K562 (cell line): Measurements from ENCODE around the gene LGALS3. TPM values are rescaled to one million over a fixed set of nuclear protein-coding genes. Genes with fewer than 3 reads are reported as not detected.

ENCODE experiments used
- BCLAF1 ChIP-seq, 2 experiments: fragments of 450-650 bp in 1 of 2; IDR thresholded peaks; 2 replicates each; pipeline ENCODE4 v1.6.1; 2011 to 2017; ENCODE audit warnings: low read depth in 2 of 2, antibody characterized with exemption in 1 of 2, borderline replicate concordance in 1 of 2, low read length in 1 of 2, mild to moderate bottlenecking in 1 of 2, mixed read lengths in 1 of 2; ENCODE audit not compliant: control insufficient read depth in 1 of 2
- CBFB ChIP-seq: sonication (generic); formaldehyde crosslinking; IDR thresholded peaks from 2 replicates; pipeline ENCODE4 v1.4.0; 2020; ENCODE audit warnings: mild to moderate bottlenecking, missing genetic modification reagents
- CBX8 ChIP-seq: fragments of 200-600 bp; sonication (generic); IDR thresholded peaks from 2 replicates; pipeline ENCODE4 v1.6.1; 2012; ENCODE audit warnings: borderline replicate concordance, mixed run types, low read depth, mild to moderate bottlenecking, moderate library complexity, mixed read lengths, low read length, control low read depth, inconsistent platforms; ENCODE audit not compliant: poor library complexity, severe bottlenecking; ENCODE audit errors: extremely low read depth
- CEBPB ChIP-seq: fragments of 450-650 bp; IDR thresholded peaks from 2 replicates; pipeline ENCODE4 v1.6.1; 2016; ENCODE audit warnings: missing genetic modification characterization, missing compliant biosample characterization
- EGR1 ChIP-seq: fragments of 450-650 bp; conservative IDR thresholded peaks from 2 replicates; pipeline ENCODE4 v1.6.1; 2017; ENCODE audit warnings: mild to moderate bottlenecking
- ELF2 ChIP-seq: fragments of 250-450 bp; sonication (Bioruptor Pico); IDR thresholded peaks from 2 replicates; pipeline ENCODE4 v1.5.0; 2021; ENCODE audit warnings: mild to moderate bottlenecking
- FOXM1 ChIP-seq, 2 experiments: fragments of 450-650 bp in 1 of 2; sonication (generic) in 1 of 2; formaldehyde crosslinking in 1 of 2; IDR thresholded peaks; 2 replicates each; pipeline versions ENCODE4 v1.6.1 to v1.9.0; 2017 to 2022; ENCODE audit warnings: low read depth in 2 of 2, mild to moderate bottlenecking in 2 of 2, missing genetic modification reagents in 1 of 2, moderate library complexity in 1 of 2
- GTF3C2 ChIP-seq: IDR thresholded peaks from 3 replicates; pipeline ENCODE4 v1.6.1; 2011; ENCODE audit warnings: borderline replicate concordance, mild to moderate bottlenecking, moderate library complexity; ENCODE audit not compliant: insufficient read length; ENCODE audit errors: extremely low read depth
- KDM2B ChIP-seq: fragments of 250-450 bp; sonication (Bioruptor Pico); IDR thresholded peaks from 2 replicates; pipeline ENCODE4 v1.8.0; 2021; ENCODE audit warnings: mild to moderate bottlenecking, moderate library complexity
- MCM7 ChIP-seq, 2 experiments: fragments of 450-650 bp; IDR thresholded peaks; 2 replicates each; pipeline ENCODE4 v1.6.1; 2016 to 2018
- PHTF2 ChIP-seq: fragments of 250-450 bp; sonication (Bioruptor Pico); IDR thresholded peaks from 2 replicates; pipeline ENCODE4 v1.5.0; 2021; ENCODE audit warnings: mild to moderate bottlenecking
- POLR3A ChIP-seq: IDR thresholded peaks from 2 replicates; pipeline ENCODE4 v1.6.1; 2011; ENCODE audit warnings: borderline replicate concordance, mild to moderate bottlenecking, moderate library complexity; ENCODE audit not compliant: insufficient read length, insufficient read depth; ENCODE audit errors: extremely low read depth
- RBFOX2 ChIP-seq: fragments of 200-400 bp; formaldehyde crosslinking; IDR thresholded peaks from 2 replicates; pipeline ENCODE4 v1.6.1; 2017; ENCODE audit warnings: low read depth, mild to moderate bottlenecking, low read length, moderate library complexity
- RCOR1 ChIP-seq, 2 experiments: IDR thresholded peaks; 2 replicates each; pipeline ENCODE4 v1.6.1; 2012; ENCODE audit warnings: low read depth in 2 of 2, low read length in 2 of 2, borderline replicate concordance in 1 of 2, improper control_type of control experiment in 1 of 2
- SNAPC5 ChIP-seq: fragments of 250-450 bp; sonication (Bioruptor Pico); IDR thresholded peaks from 2 replicates; pipeline ENCODE4 v1.8.0; 2021; ENCODE audit warnings: moderate library complexity, mild to moderate bottlenecking, inconsistent platforms
- YY1 ChIP-seq, 3 experiments: IDR thresholded peaks; 2 replicates each; pipeline ENCODE4 v1.6.1; 2011; ENCODE audit warnings: low read length in 2 of 3, mild to moderate bottlenecking in 2 of 3, moderate library complexity in 2 of 3, borderline replicate concordance in 1 of 3, control low read depth in 1 of 3, low read depth in 1 of 3; ENCODE audit not compliant: insufficient read depth in 3 of 3, insufficient replicate concordance in 2 of 3, control insufficient read depth in 1 of 3, insufficient read length in 1 of 3; ENCODE audit errors: extremely low read depth in 1 of 3
- ZBTB9 ChIP-seq: fragments of 450-650 bp; formaldehyde crosslinking; IDR thresholded peaks from 2 replicates; pipeline ENCODE4 v1.4.0; 2020; ENCODE audit warnings: mild to moderate bottlenecking, moderate library complexity
- ZNF41 ChIP-seq: fragments of 250-450 bp; sonication (Bioruptor Pico); conservative IDR thresholded peaks from 2 replicates; pipeline ENCODE4 v1.4.0; 2020; ENCODE audit warnings: mild to moderate bottlenecking
- polyA plus RNA-seq, 8 experiments: library from polyadenylated mRNA; depleted of rRNA in 4 of 8; stranded (reverse) in 5 of 8; unstranded in 3 of 8; fragments of >200 nt; fragmentation: Nextera tagmentation in 2 of 8; fragmentation: Illumina TruSeq in 1 of 8; extraction: Ambion mirVana in 2 of 8; extraction: Trizol in 1 of 8; gene quantifications; 2 replicates each; pipeline versions ENCODE4 v1.2.1 to v1.2.3, GENCODE V29; 2011 to 2014; ENCODE audit warnings: inconsistent platforms in 1 of 8, missing spikeins in 1 of 8
- total RNA-seq, 7 experiments: library from RNA; depleted of rRNA in 6 of 7; stranded (reverse); fragments of >200 nt in 6 of 7; fragmentation: Illumina TruSeq in 2 of 7; extraction: Trizol in 2 of 7; gene quantifications; 2 replicates each; pipeline versions ENCODE4 v1.2.1 to v1.2.3, GENCODE V29; 2011 to 2021; ENCODE audit warnings: low replicate concordance in 1 of 7

LGALS3 gene
- total and polyA plus RNA-seq, 9 of the 15 experiments (the other 6 are each of a cell fraction or from before 2014, with no cell fraction given), result 0.04 to 1.9 (median 1.1) TPM

- no peak for TF ChIP-seq GTF3C2
- TF ChIP-seq FOXM1 (IDR thresholded peaks at IDR 0.05; ENCODE audit: low read depth), result peak; percentile 59
- TF ChIP-seq FOXM1 (CRISPR knock-in tag; IDR thresholded peaks at IDR 0.05; ENCODE audit: low read depth), result no peak
- TF ChIP-seq RBFOX2, result peak; percentile 57
- TF ChIP-seq CBX8, result no peak
- TF ChIP-seq YY1 (IDR thresholded peaks at IDR 0.05; ENCODE audit: borderline replicate concordance in 1 of 3, control insufficient read depth in 1 of 3, extremely low read depth in 1 of 3, insufficient read depth in 3 of 3, insufficient read length in 1 of 3, insufficient replicate concordance in 2 of 3, low read depth in 1 of 3, low read length in 2 of 3), result peak in 2 of 3 experiments; percentile 49 to 84
- TF ChIP-seq RCOR1 (IDR thresholded peaks at IDR 0.05; ENCODE audit: borderline replicate concordance in 1 of 2, low read depth in 2 of 2, low read length in 2 of 2), result peak in 1 of 2 experiments; percentile 25; a peak in 1 of 4 replicates
- TF ChIP-seq POLR3A, result no peak
- TF ChIP-seq BCLAF1 (IDR thresholded peaks at IDR 0.05; ENCODE audit: borderline replicate concordance in 1 of 2, control insufficient read depth in 1 of 2, low read depth in 2 of 2, low read length in 1 of 2), result no peak
- TF ChIP-seq ELF2, result no peak
- no peak for TF ChIP-seq EGR1
- TF ChIP-seq ZNF41 (CRISPR knock-in tag), result no peak
- TF ChIP-seq MCM7 (IDR thresholded peaks at IDR 0.05), result no peak
- TF ChIP-seq CBFB (CRISPR knock-in tag), result no peak
- TF ChIP-seq CEBPB (tag), result no peak
- no peak for TF ChIP-seq SNAPC5 (CRISPR knock-in tag)
- TF ChIP-seq KDM2B (CRISPR knock-in tag), result no peak
- TF ChIP-seq PHTF2 (CRISPR knock-in tag), result no peak
- TF ChIP-seq ZBTB9 (CRISPR knock-in tag), result 0 out of 2 replicates have a peak, but pooled peaks have one; percentile 14
These were observed 25.9 kb upstream of the LGALS3 start (continued) for GRCh38 chr14:55103005-55103640.
